Fibroblast of villous mesenchyme (primary cell): Measurements from ENCODE around the gene TMEM14B. TPM values are rescaled to one million over a fixed set of nuclear protein-coding genes. Genes with fewer than 3 reads are reported as not detected.
A peak's percentile ranks its signal among the peaks of the same experiment; 100 is the strongest.
"Not testable (repeated sequence)": the region's sequence is repeated elsewhere in the genome, so short reads cannot be mapped to it uniquely, and the experiment has no call there.

Source experiments
- DNase-seq: peaks from one replicate; pipeline ENCODE4 v3.0.0-alpha.2; 2010; ENCODE audit warnings: low read depth
- H3K4me3 ChIP-seq: 2 replicates; pipeline ENCODE4 v1.5.1; 2011; ENCODE audit warnings: low read depth, mild to moderate bottlenecking, low read length
- CTCF ChIP-seq: IDR thresholded peaks from 2 replicates; pipeline ENCODE4 v1.5.1; 2012; ENCODE audit warnings: low read depth, mild to moderate bottlenecking, low read length; ENCODE audit not compliant: insufficient read depth
- total RNA-seq: library from RNA; depleted of rRNA; stranded (reverse); fragments of >200 nt; gene quantifications from 2 replicates; pipeline ENCODE4 v1.2.3, GENCODE V29; 2012

TMEM14B gene
- total RNA-seq, 1 donor, result 79.0 TPM

GRCh38 chr6:10743515-10743914 is 4.1 kb upstream of the TMEM14B start:
- no peak for DNase-seq
- TF ChIP-seq CTCF, result no peak
- no peak overlapping the region for H3K4me3 ChIP-seq

GRCh38 chr6:10745116-10745515 is 2.5 kb upstream of the TMEM14B start:
- no peak for TF ChIP-seq CTCF
- DNase-seq, result no peak

GRCh38 chr6:10746915-10747250 is 722 bp upstream of the TMEM14B start:
- H3K4me3 ChIP-seq, result peak overlapping the region; percentile 68
- DNase-seq, result no peak
- no peak for TF ChIP-seq CTCF

More at GRCh38 chr6:10745116-10745515, 2.5 kb upstream of the TMEM14B start:
- no peak overlapping the region for H3K4me3 ChIP-seq

- DNase-seq, result no peak
- TF ChIP-seq CTCF, result no peak
- no peak overlapping the region for H3K4me3 ChIP-seq
These were observed 2.1 kb downstream of the TMEM14B start for GRCh38 chr6:10749734-10750133.

GRCh38 chr6:10750568-10750967 is 3.0 kb downstream of the TMEM14B start:
- DNase-seq, H3K4me3 ChIP-seq: not testable (repeated sequence)

GRCh38 chr6:10751757-10752156 is 4.2 kb downstream of the TMEM14B start:
- not testable (repeated sequence) for DNase-seq, H3K4me3 ChIP-seq

GRCh38 chr6:10756085-10756484 is 8.5 kb downstream of the TMEM14B start:
- TF ChIP-seq CTCF, result no peak
- DNase-seq, result no peak
- H3K4me3 ChIP-seq, result no peak overlapping the region

- no peak overlapping the region for H3K4me3 ChIP-seq
- TF ChIP-seq CTCF, result peak; percentile 69
- peak; percentile 84 for DNase-seq
These were observed 11.8 kb downstream of the TMEM14B start for GRCh38 chr6:10759312-10759839.
